ENCODE results near the gene RUSC1.

RUSC1 gene

DNA sequence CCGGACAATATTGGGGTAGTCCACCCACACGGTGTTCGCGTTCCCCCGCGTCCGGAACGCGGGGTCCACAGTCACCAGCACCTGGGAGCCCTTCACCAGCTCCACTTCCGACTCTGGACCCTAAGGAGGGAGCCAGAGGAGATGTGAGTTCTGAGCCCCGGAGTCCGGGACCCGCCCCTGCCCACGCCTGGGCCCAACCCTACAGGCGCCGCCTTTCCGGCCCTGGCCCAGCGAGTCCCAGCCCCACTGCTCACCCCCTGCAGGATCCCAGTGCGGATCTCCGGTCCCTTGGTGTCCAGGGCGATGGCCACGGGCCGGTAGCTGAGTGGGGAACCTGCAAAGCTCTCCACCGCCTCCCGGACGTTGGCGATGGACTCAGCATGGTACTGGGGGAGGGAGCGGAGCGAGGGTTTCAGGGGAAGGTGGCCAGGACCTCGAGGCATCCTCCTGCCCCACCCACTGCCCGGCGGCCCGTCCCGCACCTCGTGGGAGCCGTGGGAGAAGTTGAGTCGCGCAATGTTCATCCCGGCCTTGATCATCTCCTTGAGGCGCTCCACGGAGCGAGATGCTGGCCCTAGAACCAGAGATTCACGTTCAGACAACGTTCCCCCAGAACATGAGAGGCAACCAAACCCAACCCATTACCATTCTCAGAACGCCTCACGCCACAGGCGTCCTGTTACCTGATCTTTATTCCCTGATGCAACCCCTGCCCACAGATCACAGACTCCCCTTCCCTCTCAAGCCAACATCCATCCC is 25.3 kb upstream of the RUSC1 start:
- no peak for DNase-seq

DNA sequence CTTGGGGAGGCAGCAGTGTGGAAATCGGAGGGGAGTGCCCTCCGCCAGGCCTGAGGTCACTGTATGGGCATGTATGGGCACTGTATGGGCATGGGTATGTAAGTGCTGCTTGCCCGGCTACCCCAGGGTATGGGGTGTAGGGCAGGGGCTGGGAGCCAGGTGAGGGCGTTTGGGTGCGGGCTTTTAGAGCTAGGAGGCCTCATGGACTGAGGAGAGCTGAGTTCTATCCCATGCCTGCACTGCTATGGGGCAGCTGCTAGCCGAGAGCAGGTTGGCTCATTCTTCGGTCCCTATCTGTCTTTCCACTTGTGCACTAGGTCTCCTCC is 24.8 kb upstream of the RUSC1 start:
- DNase-seq, result no peak

DNA sequence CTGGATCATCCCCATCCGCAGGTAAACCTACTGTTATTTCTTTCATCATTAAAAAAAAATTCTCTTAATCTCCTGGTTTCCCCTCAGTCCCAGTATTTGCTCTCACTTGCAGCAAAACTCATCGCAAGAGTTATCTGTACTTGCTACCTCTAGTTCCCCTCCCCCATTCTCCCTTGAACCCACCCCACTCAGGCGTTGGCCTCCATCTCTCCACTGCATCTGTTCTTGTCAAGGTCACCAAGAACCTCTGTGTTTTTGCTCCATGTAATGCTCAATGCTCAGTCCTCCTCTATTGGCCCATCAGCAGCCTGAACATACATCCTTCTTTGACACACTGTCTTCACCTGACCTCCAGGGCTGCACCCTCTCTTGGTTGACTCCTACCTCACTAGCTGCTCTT is 24.0 kb upstream of the RUSC1 start:
- DNase-seq, result no peak

DNA sequence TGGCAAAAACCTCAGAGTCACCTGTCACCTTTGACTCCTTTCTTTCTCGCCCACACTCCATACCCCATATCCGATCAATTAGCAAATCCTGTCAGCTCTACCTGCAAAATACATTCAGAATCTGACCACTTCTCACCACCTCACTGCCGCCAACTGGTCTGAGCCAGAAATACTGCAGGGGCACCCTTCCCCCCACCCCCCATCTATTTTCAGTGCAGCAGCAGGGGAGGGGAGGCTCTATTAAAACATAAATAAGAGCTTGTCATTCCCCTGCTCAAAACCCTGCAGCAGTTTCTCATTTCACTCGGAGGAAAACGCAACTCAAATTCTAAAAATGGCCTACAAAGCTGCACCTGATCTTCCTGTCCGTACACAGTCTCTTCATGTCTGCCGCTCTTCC is 23.3 kb upstream of the RUSC1 start:
- no peak for DNase-seq

DNA sequence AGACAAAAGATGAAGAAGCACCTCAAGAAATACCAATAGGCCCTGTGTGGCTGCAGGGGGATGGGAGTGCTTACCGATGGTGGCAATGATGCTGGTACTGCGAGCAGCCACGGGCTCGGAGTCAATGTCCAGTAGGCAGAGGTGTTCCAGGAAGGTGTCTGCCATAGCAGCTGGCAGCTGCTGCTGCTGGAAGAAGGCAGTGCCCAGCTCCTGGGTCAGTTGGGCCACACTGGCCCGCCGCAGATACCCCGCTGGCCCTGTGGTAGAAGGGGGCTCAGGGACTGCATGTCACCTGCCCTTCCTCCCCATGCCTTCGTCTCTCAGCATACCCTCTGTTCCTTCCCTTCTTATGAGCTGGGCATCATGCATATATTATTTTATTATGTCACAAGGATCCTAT is 20.7 kb upstream of the RUSC1 start:
- no peak for DNase-seq

DNA sequence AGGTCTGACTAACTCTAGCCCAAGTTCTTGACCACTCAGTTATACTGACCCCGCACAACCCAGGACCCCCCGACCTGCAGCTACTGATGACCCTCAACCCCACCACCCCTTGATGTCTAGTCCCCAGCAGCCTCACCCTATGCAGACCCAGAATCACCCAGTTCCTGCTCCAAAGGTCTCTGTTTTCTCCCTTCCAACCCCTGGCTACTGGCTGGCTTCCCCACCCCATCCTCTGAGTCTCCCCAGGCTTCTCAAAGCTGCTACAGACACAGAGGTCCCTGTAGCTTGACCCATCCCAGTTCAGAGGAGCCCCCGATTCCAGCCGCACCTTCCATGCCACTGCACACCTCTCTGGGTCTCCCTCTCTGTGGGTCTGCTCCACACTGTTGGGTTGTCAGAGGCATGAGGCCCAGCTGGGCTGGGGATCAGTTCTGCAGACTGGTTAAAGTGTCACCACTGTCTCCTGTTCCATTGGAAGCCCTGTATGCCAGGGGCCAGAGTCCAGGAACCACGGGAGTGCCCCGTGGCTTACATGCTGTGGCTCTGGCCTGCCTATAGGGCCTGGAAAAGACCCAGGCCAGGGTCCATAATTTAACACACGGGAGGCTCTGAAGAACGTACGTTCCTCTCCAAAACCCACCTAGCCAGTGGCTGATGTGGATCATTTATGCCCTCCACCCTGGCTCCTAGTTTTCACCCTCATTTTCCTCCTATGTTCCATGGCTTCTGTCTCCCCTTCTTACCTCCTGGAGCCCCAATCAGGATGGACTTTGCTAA is 20.0 kb upstream of the RUSC1 start:
- DNase-seq, result no peak

DNA sequence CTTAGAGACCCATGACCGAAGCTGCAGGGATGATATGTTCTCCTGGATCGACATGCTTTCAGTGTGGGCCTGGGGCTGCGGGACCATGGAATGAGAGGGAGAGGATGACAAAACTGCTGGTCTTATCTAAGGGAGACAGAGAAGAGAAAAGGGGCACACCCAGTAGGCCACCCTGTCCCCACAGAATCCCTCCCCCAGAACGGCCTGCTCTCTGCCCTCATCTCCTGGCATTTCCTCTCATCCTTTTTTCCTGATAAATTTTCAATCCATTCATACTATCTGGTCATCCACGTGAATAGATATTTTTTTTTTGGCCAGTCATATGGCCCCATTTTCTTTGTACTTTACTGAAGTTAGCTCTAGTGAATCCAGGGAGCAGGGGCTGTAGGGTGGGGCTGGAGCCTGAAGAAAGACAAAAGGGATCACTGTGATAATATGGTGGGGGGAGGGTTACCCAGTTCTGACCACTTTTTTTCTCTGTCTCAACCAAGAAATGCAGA is 19.3 kb upstream of the RUSC1 start, which contains the start of gene PKLR:
Gene PKLR, minus strand, starts transcription at position 97 of the 500 bp plus-strand sequence. Its CDS starts 43 bp downstream, at position 54.
- DNase-seq, result no peak

DNA sequence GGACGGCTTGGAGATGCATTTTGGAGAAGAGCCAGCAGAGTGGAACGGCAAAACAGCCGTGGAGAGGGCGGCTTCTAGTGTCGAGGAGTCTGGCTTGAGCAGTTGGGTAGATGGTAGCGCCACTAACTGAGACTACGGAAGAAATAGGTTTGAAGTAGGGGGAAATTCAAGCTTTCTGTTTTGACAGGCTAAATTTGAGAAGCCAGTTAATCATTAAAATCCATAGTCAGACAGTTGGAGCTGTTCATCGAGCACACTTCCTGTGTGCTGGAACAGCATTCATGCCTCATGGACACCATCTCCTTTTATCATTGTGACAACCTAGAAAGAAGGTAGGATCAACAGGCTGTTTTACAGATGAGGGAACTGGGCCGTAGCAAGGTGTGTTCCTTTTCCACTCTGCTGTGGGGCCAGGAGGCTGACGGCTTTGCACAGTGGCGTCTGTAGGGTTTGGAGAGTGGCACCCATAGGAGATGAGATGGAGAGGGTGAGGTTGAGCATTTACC is 16.1 kb upstream of the RUSC1 start:
- DNase-seq, result no peak

DNA sequence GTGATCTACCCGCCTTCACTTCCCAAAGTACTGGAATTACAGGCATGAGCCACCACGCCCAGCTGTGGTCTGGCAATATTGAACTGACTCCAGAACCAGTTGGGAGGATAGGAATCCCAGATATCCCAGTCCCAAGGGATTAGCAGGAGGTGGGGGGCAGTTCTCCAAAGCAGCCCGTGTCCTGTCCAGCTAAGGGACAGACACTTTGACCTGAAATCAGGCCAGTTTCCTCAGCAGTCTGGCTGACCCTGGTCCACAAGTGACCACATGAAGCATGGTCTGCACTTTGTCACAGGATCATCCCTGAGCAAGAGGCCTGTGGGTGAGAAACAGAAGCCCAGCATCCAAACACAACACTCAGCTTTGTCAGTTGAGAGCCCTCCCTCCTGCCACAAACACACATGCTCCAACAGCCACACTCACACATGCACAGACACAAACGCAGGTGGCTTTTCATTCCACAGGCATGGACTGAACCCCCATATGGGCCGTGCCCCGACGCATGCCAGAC is 14.8 kb upstream of the RUSC1 start:
- no peak for DNase-seq

DNA sequence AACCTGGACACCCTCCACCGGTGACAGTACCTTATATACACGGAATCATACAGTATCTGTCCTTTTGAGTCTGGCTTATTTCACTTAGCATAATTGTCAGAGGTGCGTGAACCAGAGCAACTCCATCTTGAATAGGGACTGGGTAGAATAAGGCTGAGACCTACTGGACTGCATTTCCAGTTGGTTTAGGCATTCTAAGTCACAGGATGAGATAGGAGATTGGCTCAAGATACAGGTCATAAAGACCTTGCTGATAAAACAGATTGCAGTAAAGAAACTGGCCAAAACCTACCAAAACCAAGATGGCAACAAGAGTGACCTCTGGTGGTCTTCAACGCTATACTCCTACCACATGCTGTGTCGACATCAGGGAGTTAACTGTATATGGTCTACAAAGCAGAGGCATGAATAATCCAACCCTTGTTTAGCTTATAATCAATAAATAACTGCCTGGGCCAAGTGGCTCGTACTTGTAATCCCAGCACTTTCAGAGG is 13.4 kb upstream of the RUSC1 start:
- DNase-seq, result no peak

DNA sequence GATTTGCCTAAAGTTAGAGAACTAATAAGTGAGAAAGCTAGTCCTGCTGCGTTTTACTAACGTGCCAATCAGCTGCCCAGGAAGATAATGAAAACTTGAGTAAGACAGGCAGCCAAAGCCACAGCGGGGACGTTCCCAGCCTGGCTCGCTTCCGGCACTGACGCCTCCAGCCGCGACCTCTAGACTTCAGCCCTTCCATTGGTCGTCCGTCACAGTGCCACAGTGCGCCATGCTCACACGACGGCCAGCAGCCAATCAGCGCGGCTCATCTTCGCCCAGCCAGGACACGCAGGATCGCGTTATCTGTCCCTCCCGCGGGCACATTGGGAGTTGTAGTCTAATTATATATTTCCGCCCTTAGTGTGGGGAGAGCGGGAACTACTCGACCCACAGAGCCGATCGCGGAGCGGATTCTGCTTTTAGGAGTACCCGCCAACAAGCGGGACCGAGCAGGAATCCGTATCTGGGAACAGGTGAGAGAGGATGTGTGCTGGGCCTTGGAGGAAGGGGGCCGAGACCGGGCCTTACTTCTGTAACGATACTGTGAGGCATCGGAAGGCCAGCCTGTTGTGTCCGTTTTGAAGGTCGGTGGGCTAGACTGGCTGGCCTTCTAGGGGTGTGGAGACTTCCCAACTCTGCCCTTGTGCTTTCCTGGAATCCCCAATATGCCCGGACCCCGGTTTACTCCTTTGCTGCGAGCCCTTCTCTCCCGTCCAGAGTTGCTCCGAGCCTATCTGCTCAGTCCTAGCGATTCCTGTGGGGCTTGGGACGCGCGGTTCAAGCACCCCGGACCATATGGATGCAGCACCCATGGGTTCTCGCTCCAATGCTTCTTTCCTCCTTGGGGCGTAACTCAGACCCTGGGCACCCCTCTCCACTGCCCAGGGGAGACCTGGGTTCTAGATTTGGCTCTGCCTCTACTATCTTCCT is 11.9 kb upstream of the RUSC1 start, which contains the start of gene FDPS:
Gene FDPS, plus strand, starts transcription at position 374 of the 930 bp plus-strand sequence. CDS start 924 bp downstream, outside the sequence.
- peak; percentile 94 for DNase-seq

DNA sequence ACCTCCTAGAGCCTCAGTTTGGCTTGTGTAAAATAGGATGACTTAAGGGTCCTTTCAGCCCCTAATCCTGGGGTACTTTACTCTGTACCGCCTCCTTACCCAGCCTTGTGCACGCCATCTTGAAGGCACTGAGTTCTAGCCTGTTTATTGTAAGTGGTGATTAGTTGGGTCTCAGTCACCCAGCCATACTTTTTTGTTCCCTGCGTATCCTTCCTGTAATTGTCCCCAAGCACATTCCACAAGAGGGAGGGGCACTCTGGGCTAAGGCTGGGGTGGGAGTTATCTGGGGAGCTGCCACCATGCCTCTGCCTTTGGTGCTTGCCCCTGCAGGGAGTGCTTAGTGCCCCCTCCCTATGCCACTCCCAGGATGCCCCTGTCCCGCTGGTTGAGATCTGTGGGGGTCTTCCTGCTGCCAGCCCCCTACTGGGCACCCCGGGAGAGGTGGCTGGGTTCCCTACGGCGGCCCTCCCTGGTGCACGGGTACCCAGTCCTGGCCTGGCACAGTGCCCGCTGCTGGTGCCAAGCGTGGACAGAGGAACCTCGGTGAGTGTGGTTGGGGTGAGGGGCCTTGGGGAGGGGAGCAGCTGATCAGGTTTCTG is 11.2 kb upstream of the RUSC1 start:
- no peak for DNase-seq

DNA sequence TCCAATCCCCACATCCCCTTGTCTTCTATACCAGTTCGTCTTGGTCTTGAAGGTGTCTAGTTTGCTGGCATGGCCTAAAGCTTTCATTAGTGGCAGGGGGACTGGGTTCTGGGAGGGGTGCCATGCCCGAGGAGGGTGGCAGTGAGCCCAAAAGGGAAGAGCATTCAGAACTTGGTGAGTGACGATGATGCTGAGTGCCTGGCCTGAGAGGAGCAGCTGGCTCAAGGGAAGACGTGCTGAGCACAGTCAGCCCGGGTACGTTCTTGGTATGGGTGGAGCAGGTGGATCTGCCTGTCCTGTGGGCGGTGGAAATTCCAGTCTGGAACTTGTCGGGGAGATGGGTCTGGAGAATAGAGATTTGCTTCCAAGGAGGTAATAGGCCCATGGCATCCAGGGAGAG is 7.4 kb upstream of the RUSC1 start:
- no peak for DNase-seq

DNA sequence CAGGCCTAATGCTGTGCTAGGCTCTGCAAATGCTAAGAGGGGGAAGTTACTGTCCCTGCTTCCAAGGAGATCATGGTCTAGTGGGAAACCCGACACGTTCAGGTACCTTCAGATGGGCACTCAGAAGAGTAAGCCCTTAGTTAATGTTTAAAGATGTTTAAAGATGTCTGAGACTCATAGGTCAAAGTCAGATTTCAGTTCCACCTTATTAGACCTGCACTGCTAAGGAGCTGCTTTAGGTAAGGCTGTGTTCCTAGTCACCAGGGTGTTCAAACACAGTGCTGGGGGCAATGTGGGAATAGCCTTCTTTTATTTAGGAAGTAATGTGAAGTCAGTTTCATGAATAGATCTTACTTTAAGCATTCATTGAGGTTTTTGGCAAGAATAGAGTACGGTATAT is 3.8 kb upstream of the RUSC1 start:
- DNase-seq, result no peak

DNA sequence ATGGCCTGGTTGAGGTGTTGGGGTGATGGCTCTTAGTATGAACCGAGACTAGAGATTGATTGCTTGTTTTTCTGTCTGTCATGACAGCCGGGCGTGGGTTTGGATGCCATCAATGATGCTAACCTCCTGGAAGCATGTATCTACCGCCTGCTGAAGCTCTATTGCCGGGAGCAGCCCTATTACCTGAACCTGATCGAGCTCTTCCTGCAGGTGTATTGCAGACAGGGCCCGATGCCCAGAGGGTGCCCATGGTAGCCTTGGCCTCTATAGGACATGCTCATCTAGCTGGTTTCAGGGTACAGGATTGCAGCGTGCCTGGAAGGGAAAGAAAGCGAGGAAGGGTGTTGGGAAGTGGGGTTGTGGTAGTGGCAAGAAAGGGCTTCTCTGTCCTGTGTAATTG is 2.6 kb upstream of the RUSC1 start:
- no peak for DNase-seq

DNA sequence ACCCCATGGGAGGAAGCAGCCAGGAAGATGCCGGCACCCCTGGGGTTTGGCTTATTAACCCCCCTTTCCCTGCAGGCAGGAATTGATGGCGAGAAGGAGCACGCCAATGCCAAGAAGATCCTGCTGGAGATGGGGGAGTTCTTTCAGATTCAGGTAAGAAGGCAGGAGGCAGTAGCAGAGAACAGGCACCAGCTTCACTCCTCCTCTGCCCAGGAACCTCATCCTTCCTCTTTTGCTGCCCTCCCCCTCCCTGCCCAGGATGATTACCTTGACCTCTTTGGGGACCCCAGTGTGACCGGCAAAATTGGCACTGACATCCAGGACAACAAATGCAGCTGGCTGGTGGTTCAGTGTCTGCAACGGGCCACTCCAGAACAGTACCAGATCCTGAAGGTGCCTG is 1.2 kb upstream of the RUSC1 start:
- DNase-seq, result no peak

DNA sequence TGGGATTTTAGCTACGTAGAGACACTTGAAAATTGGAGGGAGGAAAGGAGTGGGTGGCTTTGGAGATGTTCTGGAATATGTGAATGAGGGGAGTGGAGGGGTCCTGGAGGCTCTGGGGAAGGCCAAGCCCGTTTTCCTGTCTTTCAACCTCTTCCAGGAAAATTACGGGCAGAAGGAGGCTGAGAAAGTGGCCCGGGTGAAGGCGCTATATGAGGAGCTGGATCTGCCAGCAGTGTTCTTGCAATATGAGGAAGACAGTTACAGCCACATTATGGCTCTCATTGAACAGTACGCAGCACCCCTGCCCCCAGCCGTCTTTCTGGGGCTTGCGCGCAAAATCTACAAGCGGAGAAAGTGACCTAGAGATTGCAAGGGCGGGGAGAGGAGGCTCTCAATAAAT is 442 bp upstream of the RUSC1 start:
- no peak for DNase-seq

DNA sequence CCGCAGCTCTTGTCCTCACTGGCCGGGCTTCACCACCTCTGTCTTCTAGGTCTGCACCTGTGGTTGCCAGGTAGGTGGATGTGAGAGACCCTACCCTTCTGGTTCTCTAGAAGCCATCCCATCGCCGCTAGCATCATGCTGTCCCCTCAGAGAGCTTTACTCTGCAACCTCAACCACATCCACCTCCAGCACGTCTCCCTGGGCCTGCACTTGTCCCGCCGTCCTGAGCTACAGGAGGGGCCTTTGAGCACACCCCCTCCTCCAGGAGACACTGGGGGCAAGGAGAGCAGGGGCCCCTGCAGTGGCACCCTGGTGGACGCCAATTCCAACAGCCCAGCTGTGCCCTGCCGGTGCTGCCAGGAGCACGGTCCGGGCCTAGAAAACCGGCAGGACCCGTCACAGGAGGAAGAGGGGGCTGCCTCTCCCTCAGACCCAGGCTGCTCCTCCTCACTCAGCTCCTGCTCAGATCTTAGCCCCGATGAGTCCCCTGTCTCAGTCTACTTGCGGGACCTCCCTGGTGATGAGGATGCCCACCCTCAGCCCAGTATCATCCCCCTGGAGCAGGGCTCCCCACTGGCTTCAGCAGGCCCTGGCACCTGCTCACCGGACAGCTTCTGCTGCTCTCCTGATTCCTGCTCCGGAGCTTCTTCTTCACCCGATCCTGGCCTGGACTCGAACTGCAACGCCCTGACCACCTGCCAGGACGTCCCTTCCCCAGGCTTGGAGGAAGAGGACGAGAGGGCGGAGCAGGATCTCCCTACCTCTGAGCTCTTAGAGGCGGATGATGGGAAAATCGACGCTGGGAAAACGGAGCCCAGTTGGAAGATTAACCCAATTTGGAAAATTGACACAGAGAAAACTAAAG is 1.2 kb downstream of the RUSC1 start:
- DNase-seq, result no peak

DNA sequence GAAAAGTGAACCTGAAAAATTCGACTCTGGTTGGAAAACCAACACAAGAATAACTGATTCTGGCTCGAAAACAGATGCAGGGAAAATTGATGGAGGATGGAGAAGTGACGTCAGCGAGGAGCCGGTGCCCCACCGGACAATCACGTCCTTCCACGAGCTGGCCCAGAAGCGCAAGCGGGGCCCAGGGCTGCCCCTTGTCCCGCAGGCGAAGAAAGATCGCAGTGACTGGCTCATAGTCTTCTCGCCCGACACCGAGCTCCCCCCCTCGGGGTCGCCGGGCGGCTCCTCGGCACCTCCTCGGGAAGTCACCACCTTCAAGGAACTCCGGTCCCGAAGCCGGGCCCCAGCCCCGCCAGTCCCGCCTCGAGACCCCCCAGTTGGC is 1.9 kb downstream of the RUSC1 start:
- no peak for DNase-seq

DNA sequence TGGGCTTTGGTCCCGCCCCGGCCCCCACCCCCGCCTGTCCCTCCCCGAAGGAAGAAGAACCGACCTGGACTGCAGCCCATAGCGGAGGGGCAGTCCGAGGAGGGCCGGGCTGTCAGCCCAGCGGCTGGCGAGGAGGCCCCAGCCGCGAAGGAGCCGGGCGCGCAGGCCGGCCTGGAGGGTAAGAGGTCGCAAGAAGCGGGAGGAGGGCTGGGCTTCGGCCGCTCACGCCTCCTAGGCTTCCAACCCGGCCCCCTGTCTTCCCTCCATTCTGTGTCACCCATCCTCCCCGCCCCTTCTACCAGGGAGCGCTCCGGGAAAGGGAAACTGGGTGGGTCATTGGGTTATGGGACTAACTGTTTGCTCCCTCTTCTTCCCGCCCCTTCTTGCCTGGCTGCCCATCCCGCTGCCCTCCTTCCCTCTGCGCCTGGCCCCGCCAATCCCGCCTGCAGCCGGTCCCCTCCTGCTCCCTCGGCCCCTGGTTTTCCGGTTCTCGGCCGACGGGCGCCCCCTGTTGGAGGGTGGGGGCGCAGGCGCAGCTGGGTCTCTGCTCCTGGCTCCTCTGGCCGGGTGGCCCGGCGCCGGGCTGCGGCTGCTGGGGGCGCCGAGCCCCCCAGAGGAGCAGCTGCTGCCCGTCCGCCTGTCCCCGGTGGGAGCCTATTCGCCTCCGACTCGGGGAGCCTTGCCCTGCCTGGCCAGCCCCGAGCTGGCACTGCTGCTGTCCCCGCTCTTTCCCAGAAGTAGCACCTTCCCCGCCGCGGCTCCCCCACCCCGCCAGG is 2.4 kb downstream of the RUSC1 start:
- peak; percentile 63 for DNase-seq

Data from activated gamma-delta T cell (primary cell).